Thyroid gland (tissue), 4 donors: ENCODE measurements around the gene ATE1. TPM values are rescaled to one million over a fixed set of nuclear protein-coding genes. Genes with fewer than 3 reads are reported as not detected.
"Not testable (repeated sequence)": the region's sequence is repeated elsewhere in the genome, so short reads cannot be mapped to it uniquely, and the experiment has no call there.

ENCODE experiments used
- DNase-seq, 2 donors: peaks; one replicate each; pipeline ENCODE4 v3.0.0-alpha.2; 2019
- H3K27ac ChIP-seq, 3 donors: fragments of 200-600 bp; sonication (generic); 1 replicate in 2 of 3; 2 replicates in 1 of 3; pipeline ENCODE4 v1.5.1; 2016 to 2019; ENCODE audit warnings: mild to moderate bottlenecking in 1 of 3, moderate library complexity in 1 of 3
- H3K27me3 ChIP-seq: fragments of 200-600 bp; sonication (generic); one replicate; pipeline ENCODE4 v1.5.1; 2019
- H3K36me3 ChIP-seq, 2 donors: fragments of 200-600 bp; sonication (generic); one replicate each; pipeline ENCODE4 v1.5.1; 2016 to 2019
- H3K4me1 ChIP-seq, 2 donors: fragments of 200-600 bp; sonication (generic); one replicate each; pipeline ENCODE4 v1.5.1; 2017 to 2019
- H3K4me3 ChIP-seq, 3 donors: fragments of 200-600 bp; sonication (generic); replicated peaks in 1 of 3; 1 replicate in 2 of 3; 2 replicates in 1 of 3; pipeline ENCODE4 v1.5.1; 2016; ENCODE audit warnings: mild to moderate bottlenecking in 1 of 3
- H3K9me3 ChIP-seq: fragments of 200-600 bp; sonication (generic); one replicate; pipeline ENCODE4 v1.5.1; 2017
- CTCF ChIP-seq, 6 experiments: fragments of 200-600 bp in 3 of 6; fragments of 450-650 bp in 3 of 6; sonication (generic) in 3 of 6; IDR thresholded peaks; one replicate each; pipeline ENCODE4 v1.5.1; 2016 to 2019; ENCODE audit warnings: antibody characterized with exemption in 6 of 6, mild to moderate bottlenecking in 2 of 6, inconsistent platforms in 1 of 6, moderate library complexity in 1 of 6
- POLR2A ChIP-seq, 2 donors: fragments of 450-650 bp; IDR thresholded peaks; one replicate each; pipeline ENCODE4 v1.6.1; 2017; ENCODE audit warnings: antibody characterized with exemption in 2 of 2, mild to moderate bottlenecking in 2 of 2, moderate library complexity in 1 of 2
- WGBS, 2 donors: methylation state at CpG; one replicate each; pipeline ENCODE4 v1.1.5; 2017; 5-methylcytosine and 5-hydroxymethylcytosine counted together
- intact Hi-C: fragments of 100-400 bp; cut with DNase I; formaldehyde crosslinking; loops from one replicate; pipeline ENCODE4 v1.15.1; 2023
- total RNA-seq, 4 donors: library from RNA; depleted of rRNA; stranded (reverse); fragments of >200 nt; gene quantifications; one replicate each; pipeline ENCODE4 v1.2.3, GENCODE V29; 2016

Gene ATE1
- total RNA-seq, 4 donors from 2014 or later: 47.3 to 66.0 (median 58.0) TPM

- no peak for TF ChIP-seq POLR2A (IDR thresholded peaks at IDR 0.05)
- TF ChIP-seq CTCF (IDR thresholded peaks at IDR 0.05): no peak
- no peaks in the 10 kb centered on the region for H3K4me1 ChIP-seq
- 58 to 62% methylated on average over 15 of the region's 15 CpGs for WGBS, 2 donors
- DNase-seq: no peak
- intact Hi-C loops: no loop called here
- H3K4me3 ChIP-seq: no peak overlapping the region
- no peaks in the 10 kb centered on the region for H3K36me3 ChIP-seq
- no peaks in the 10 kb centered on the region for H3K9me3 ChIP-seq
- no peaks in the 10 kb centered on the region for H3K27me3 ChIP-seq
- H3K27ac ChIP-seq: no peak overlapping the region
Measured at GRCh38 chr10:121708728-121709674, 218.8 kb downstream of the ATE1 start.

GRCh38 chr10:121702351-121703320, 225.2 kb downstream of the ATE1 start:
- H3K4me3 ChIP-seq: no peak overlapping the region
- TF ChIP-seq POLR2A (IDR thresholded peaks at IDR 0.05): no peak
- TF ChIP-seq CTCF (IDR thresholded peaks at IDR 0.05): no peak
- no peak overlapping the region for H3K27ac ChIP-seq
- no peaks in the 10 kb centered on the region for H3K9me3 ChIP-seq
- no peaks in the 10 kb centered on the region for H3K27me3 ChIP-seq
- intact Hi-C loops: no loop called here
- no peaks in the 10 kb centered on the region for H3K36me3 ChIP-seq
- no peaks in the 10 kb centered on the region for H3K4me1 ChIP-seq
- no peak for DNase-seq
- WGBS, 2 donors: 68 to 71% methylated on average over 13 of the region's 13 CpGs

GRCh38 chr10:121700416-121700815, 227.4 kb downstream of the ATE1 start:
- TF ChIP-seq CTCF (IDR thresholded peaks at IDR 0.05): no peak
- no peak for TF ChIP-seq POLR2A (IDR thresholded peaks at IDR 0.05)
- Histone ChIP-seq H3K9me3 (no peaks in the 10 kb centered on the region), H3K27ac (no peak overlapping the region), H3K4me1 (peaks cover 0 to 8% of the 10 kb centered on the region in 2 donors), H3K4me3 (no peak overlapping the region), H3K36me3 (no peaks in the 10 kb centered on the region), H3K27me3 (no peaks in the 10 kb centered on the region)
- 93% methylated on average over 1 of the region's 1 CpG for WGBS, 2 donors
- DNase-seq: no peak
- intact Hi-C loops: no loop called here

GRCh38 chr10:121699703-121700102, 228.1 kb downstream of the ATE1 start:
- H3K36me3 ChIP-seq, H3K4me1 ChIP-seq, intact Hi-C loops, DNase-seq, H3K27ac ChIP-seq, H3K9me3 ChIP-seq, H3K27me3 ChIP-seq, H3K4me3 ChIP-seq: not testable (repeated sequence)
- 97 to 99% methylated on average over 3 of the region's 3 CpGs for WGBS, 2 donors

- H3K27ac ChIP-seq: no peak overlapping the region
- TF ChIP-seq POLR2A (IDR thresholded peaks at IDR 0.05) (no peak), CTCF (IDR thresholded peaks at IDR 0.05) (no peak)
- H3K4me3 ChIP-seq: no peak overlapping the region
- intact Hi-C loops: no loop called here
- 90 to 96% methylated on average over 12 of the region's 12 CpGs for whole genome bisulfite sequencing, 2 donors
- no peaks in the 10 kb centered on the region for H3K36me3 ChIP-seq
- no peaks in the 10 kb centered on the region for H3K9me3 ChIP-seq
- DNase-seq: no peak
- peaks cover 3 to 8% of the 10 kb centered on the region in 2 donors for H3K4me1 ChIP-seq
- H3K27me3 ChIP-seq: no peaks in the 10 kb centered on the region
Measured at GRCh38 chr10:121698902-121699301, 228.9 kb downstream of the ATE1 start.
